GM23338 (cell line): ENCODE data around the gene HS6ST3. TPM values are rescaled to one million over a fixed set of nuclear protein-coding genes. Genes with fewer than 3 reads are reported as not detected.

ENCODE experiments used
- ATAC-seq: fragments of 200-7000 bp; cut with Tn5 transposase; 3 replicates; pipeline ENCODE4 v1.9.1; 2020
- DNase-seq: peaks from one replicate; pipeline ENCODE4 v3.0.0-alpha.2; 2015; ENCODE audit warnings: low spot score
- H2AFZ ChIP-seq: fragments of 200-600 bp; sonication (generic); 2 replicates; pipeline ENCODE4 v1.8.0; 2016; ENCODE audit warnings: antibody characterized with exemption, mild to moderate bottlenecking, moderate library complexity
- H3F3A ChIP-seq: fragments of 200-600 bp; sonication (generic); replicated peaks from 2 replicates; pipeline ENCODE4 v1.8.0; 2017; ENCODE audit warnings: antibody characterized with exemption, mixed run types, low read depth
- H3K27ac ChIP-seq: fragments of 200-600 bp; sonication (generic); 2 replicates; pipeline ENCODE4 v1.6.1; 2016; ENCODE audit warnings: low read depth
- H3K27me3 ChIP-seq: fragments of 200-600 bp; sonication (generic); 2 replicates; pipeline ENCODE4 v1.8.0; 2016; ENCODE audit warnings: mild to moderate bottlenecking, mixed run types, moderate library complexity; ENCODE audit not compliant: insufficient read depth
- H3K36me3 ChIP-seq: fragments of 200-600 bp; sonication (generic); 2 replicates; pipeline ENCODE4 v1.8.0; 2016; ENCODE audit warnings: mild to moderate bottlenecking; ENCODE audit not compliant: insufficient read depth
- H3K4me1 ChIP-seq: fragments of 200-600 bp; sonication (generic); 2 replicates; pipeline ENCODE4 v1.8.0; 2016; ENCODE audit warnings: mild to moderate bottlenecking, moderate library complexity; ENCODE audit not compliant: insufficient read depth
- H3K4me2 ChIP-seq: fragments of 200-600 bp; sonication (generic); 2 replicates; pipeline ENCODE4 v1.7.1; 2017; ENCODE audit warnings: mixed run types
- H3K4me3 ChIP-seq: fragments of 200-600 bp; sonication (generic); 2 replicates; pipeline ENCODE4 v1.6.1; 2016; ENCODE audit warnings: mixed run types
- H3K79me2 ChIP-seq: fragments of 200-600 bp; sonication (generic); replicated peaks from 2 replicates; pipeline ENCODE4 v1.8.0; 2017; ENCODE audit warnings: mild to moderate bottlenecking; ENCODE audit not compliant: insufficient read depth
- H3K9me2 ChIP-seq: fragments of 200-600 bp; sonication (generic); 2 replicates; pipeline ENCODE4 v1.8.0; 2017; ENCODE audit not compliant: insufficient read depth
- H4K20me1 ChIP-seq: fragments of 200-600 bp; sonication (generic); replicated peaks from 2 replicates; pipeline ENCODE4 v1.8.0; 2017; ENCODE audit warnings: mild to moderate bottlenecking; ENCODE audit not compliant: insufficient read depth
- H3K27ac Mint-ChIP-seq: 2 replicates; pipeline ENCODE4 v1.8.0; 2020; ENCODE audit warnings: inconsistent platforms, mild to moderate bottlenecking, moderate library complexity, mixed read lengths
- H3K27me3 Mint-ChIP-seq: 3 replicates; pipeline ENCODE4 v1.8.0; 2022; ENCODE audit warnings: low read depth, mild to moderate bottlenecking, moderate library complexity, mixed read lengths, inconsistent platforms; ENCODE audit not compliant: insufficient read depth, poor library complexity
- H3K36me3 Mint-ChIP-seq: 3 replicates; pipeline ENCODE4 v1.8.0; 2021; ENCODE audit warnings: low read depth, mild to moderate bottlenecking, inconsistent platforms, moderate library complexity, mixed read lengths
- H3K4me1 Mint-ChIP-seq: 3 replicates; pipeline ENCODE4 v1.8.0; 2020; ENCODE audit warnings: mild to moderate bottlenecking, inconsistent platforms, mixed read lengths
- H3K4me3 Mint-ChIP-seq: 3 replicates; pipeline ENCODE4 v1.8.0; 2021; ENCODE audit warnings: moderate library complexity, mild to moderate bottlenecking, inconsistent platforms, mixed read lengths
- H3K9me3 Mint-ChIP-seq: 3 replicates; pipeline ENCODE4 v1.8.0; 2020; ENCODE audit warnings: moderate library complexity, mild to moderate bottlenecking, inconsistent platforms, mixed read lengths
- EZH2phosphoT487 ChIP-seq: fragments of 200-600 bp; sonication (generic); IDR thresholded peaks from one replicate; pipeline ENCODE4 v1.8.1; 2018; ENCODE audit warnings: antibody characterized with exemption; ENCODE audit not compliant: unreplicated experiment
- JUNB ChIP-seq: IDR thresholded peaks from one replicate; pipeline ENCODE4 v1.6.1; 2016; ENCODE audit warnings: antibody characterized with exemption; ENCODE audit not compliant: unreplicated experiment
- ZNF114 ChIP-seq: fragments of 250-450 bp; sonication (Bioruptor Pico); IDR thresholded peaks from 2 replicates; pipeline ENCODE4 v1.5.0; 2020; ENCODE audit warnings: mild to moderate bottlenecking, moderate library complexity
- polyA plus RNA-seq: library from polyadenylated mRNA; unstranded; fragments of >200 nt; fragmentation: Nextera tagmentation; extraction: Ambion mirVana; gene quantifications from 2 replicates; pipeline ENCODE4 v1.2.1, GENCODE V29; 2016
- total RNA-seq: library from RNA; depleted of rRNA; stranded (reverse); fragments of >200 nt; shearing (Covaris generic); gene quantifications from 2 replicates; pipeline ENCODE4 v1.2.3, GENCODE V29; 2014
- TF ChIP-seq, protein P1 (sequence below): fragments of 250-450 bp; sonication (Bioruptor Pico); IDR thresholded peaks from 2 replicates; pipeline ENCODE4 v1.5.0; 2020; ENCODE audit warnings: mild to moderate bottlenecking, moderate library complexity
- TF ChIP-seq, protein P2 (sequence below): IDR thresholded peaks from one replicate; pipeline ENCODE4 v1.6.1; 2018; ENCODE audit warnings: antibody characterized with exemption; ENCODE audit not compliant: unreplicated experiment

The HS6ST3 gene
- total and polyA plus RNA-seq, 2 experiments from 2014 or later, result 0.52 to 0.80 TPM

DNA sequence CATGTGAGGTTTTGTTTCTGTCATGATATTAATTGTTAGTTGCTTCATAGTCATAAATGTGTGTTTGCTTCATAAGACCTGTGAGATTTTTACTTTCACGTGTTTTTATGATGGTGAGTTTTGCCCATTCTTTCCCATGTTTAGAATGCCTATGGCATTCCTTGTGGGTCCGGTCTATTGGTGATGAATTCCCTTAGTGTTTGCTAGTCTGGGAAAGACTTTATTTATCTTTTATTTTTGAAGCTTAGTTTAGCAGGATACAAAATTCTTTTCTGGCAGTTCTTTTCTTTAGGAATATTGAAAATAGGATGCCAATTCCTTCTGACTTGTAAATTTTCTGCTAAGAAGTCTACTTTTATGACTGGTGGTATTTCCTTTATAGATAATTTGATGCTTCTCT is 571.7 kb downstream of the HS6ST3 start (continued):
- TF ChIP-seq, protein P1, sequence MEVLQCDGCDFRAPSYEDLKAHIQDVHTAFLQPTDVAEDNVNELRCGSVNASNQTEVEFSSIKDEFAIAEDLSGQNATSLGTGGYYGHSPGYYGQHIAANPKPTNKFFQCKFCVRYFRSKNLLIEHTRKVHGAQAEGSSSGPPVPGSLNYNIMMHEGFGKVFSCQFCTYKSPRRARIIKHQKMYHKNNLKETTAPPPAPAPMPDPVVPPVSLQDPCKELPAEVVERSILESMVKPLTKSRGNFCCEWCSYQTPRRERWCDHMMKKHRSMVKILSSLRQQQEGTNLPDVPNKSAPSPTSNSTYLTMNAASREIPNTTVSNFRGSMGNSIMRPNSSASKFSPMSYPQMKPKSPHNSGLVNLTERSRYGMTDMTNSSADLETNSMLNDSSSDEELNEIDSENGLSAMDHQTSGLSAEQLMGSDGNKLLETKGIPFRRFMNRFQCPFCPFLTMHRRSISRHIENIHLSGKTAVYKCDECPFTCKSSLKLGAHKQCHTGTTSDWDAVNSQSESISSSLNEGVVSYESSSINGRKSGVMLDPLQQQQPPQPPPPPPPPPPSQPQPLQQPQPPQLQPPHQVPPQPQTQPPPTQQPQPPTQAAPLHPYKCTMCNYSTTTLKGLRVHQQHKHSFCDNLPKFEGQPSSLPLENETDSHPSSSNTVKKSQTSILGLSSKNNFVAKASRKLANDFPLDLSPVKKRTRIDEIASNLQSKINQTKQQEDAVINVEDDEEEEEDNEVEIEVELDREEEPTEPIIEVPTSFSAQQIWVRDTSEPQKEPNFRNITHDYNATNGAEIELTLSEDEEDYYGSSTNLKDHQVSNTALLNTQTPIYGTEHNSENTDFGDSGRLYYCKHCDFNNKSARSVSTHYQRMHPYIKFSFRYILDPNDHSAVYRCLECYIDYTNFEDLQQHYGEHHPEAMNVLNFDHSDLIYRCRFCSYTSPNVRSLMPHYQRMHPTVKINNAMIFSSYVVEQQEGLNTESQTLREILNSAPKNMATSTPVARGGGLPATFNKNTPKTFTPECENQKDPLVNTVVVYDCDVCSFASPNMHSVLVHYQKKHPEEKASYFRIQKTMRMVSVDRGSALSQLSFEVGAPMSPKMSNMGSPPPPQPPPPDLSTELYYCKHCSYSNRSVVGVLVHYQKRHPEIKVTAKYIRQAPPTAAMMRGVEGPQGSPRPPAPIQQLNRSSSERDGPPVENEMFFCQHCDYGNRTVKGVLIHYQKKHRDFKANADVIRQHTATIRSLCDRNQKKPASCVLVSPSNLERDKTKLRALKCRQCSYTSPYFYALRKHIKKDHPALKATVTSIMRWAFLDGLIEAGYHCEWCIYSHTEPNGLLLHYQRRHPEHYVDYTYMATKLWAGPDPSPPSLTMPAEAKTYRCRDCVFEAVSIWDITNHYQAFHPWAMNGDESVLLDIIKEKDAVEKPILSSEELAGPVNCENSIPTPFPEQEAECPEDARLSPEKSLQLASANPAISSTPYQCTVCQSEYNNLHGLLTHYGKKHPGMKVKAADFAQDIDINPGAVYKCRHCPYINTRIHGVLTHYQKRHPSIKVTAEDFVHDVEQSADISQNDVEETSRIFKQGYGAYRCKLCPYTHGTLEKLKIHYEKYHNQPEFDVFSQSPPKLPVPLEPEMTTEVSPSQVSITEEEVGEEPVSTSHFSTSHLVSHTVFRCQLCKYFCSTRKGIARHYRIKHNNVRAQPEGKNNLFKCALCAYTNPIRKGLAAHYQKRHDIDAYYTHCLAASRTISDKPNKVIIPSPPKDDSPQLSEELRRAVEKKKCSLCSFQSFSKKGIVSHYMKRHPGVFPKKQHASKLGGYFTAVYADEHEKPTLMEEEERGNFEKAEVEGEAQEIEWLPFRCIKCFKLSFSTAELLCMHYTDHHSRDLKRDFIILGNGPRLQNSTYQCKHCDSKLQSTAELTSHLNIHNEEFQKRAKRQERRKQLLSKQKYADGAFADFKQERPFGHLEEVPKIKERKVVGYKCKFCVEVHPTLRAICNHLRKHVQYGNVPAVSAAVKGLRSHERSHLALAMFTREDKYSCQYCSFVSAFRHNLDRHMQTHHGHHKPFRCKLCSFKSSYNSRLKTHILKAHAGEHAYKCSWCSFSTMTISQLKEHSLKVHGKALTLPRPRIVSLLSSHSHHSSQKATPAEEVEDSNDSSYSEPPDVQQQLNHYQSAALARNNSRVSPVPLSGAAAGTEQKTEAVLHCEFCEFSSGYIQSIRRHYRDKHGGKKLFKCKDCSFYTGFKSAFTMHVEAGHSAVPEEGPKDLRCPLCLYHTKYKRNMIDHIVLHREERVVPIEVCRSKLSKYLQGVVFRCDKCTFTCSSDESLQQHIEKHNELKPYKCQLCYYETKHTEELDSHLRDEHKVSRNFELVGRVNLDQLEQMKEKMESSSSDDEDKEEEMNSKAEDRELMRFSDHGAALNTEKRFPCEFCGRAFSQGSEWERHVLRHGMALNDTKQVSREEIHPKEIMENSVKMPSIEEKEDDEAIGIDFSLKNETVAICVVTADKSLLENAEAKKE (CRISPR knock-in tag), result no peak

DNA sequence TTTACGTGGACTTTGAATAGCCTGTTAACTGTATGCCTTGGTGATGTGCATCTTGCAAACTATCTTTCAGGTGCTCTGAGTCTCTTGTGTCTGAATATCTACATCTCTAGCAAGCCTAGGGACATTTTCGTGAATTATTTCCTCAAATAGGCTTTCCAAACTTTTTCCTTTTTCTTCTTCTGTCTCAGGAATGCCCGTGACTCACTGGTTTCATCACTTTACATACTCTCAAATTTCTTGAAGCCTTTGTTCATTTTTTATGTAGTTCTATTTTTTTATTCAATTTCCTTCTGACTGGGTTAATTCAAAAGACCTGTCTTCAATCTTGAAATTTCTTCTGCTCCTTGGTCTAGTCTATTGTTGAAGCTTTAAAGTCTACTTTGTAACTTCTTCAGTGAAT is 572.1 kb downstream of the HS6ST3 start:
- no peaks in the 10 kb centered on the region for H3K27me3 Mint-ChIP-seq
- H3K4me1 Mint-ChIP-seq, result no peaks in the 10 kb centered on the region
- Histone ChIP-seq H3K27me3 (no peaks in the 10 kb centered on the region), H3K4me3 (no peak overlapping the region), H4K20me1 (no peaks in the 10 kb centered on the region), H2AFZ (no peak overlapping the region), H3K4me1 (no peaks in the 10 kb centered on the region), H3K36me3 (no peaks in the 10 kb centered on the region), H3K79me2 (no peaks in the 10 kb centered on the region), H3F3A (no peaks in the 10 kb centered on the region), H3K4me2 (no peak overlapping the region), H3K27ac (no peak overlapping the region), H3K9me2 (0 out of 2 replicates have a peak, but pooled peaks cover 8% of the 10 kb centered on the region)
- H3K27ac Mint-ChIP-seq, result no peak overlapping the region
- H3K4me3 Mint-ChIP-seq, result no peak overlapping the region
- no peak for DNase-seq
- H3K9me3 Mint-ChIP-seq, result peaks cover 18% of the 10 kb centered on the region
- ATAC-seq, result no peak
- peaks cover 7% of the 10 kb centered on the region; the same call in 2 of the 3 replicates for H3K36me3 Mint-ChIP-seq
- no peak for TF ChIP-seq ZNF114 (CRISPR knock-in tag)
- TF ChIP-seq EZH2phosphoT487, result no peak
- TF ChIP-seq, protein P2, sequence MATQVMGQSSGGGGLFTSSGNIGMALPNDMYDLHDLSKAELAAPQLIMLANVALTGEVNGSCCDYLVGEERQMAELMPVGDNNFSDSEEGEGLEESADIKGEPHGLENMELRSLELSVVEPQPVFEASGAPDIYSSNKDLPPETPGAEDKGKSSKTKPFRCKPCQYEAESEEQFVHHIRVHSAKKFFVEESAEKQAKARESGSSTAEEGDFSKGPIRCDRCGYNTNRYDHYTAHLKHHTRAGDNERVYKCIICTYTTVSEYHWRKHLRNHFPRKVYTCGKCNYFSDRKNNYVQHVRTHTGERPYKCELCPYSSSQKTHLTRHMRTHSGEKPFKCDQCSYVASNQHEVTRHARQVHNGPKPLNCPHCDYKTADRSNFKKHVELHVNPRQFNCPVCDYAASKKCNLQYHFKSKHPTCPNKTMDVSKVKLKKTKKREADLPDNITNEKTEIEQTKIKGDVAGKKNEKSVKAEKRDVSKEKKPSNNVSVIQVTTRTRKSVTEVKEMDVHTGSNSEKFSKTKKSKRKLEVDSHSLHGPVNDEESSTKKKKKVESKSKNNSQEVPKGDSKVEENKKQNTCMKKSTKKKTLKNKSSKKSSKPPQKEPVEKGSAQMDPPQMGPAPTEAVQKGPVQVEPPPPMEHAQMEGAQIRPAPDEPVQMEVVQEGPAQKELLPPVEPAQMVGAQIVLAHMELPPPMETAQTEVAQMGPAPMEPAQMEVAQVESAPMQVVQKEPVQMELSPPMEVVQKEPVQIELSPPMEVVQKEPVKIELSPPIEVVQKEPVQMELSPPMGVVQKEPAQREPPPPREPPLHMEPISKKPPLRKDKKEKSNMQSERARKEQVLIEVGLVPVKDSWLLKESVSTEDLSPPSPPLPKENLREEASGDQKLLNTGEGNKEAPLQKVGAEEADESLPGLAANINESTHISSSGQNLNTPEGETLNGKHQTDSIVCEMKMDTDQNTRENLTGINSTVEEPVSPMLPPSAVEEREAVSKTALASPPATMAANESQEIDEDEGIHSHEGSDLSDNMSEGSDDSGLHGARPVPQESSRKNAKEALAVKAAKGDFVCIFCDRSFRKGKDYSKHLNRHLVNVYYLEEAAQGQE, result no peak
- TF ChIP-seq, protein P1 (CRISPR knock-in tag), result no peak
- no peak for TF ChIP-seq JUNB
